Measurements from ENCODE around the gene MTMR3. TPM values are rescaled to one million over a fixed set of nuclear protein-coding genes. Genes with fewer than 3 reads are reported as not detected.

Gene MTMR3
- total RNA-seq, 1 experiment from 2014 or later, result 27.3 TPM

DNA sequence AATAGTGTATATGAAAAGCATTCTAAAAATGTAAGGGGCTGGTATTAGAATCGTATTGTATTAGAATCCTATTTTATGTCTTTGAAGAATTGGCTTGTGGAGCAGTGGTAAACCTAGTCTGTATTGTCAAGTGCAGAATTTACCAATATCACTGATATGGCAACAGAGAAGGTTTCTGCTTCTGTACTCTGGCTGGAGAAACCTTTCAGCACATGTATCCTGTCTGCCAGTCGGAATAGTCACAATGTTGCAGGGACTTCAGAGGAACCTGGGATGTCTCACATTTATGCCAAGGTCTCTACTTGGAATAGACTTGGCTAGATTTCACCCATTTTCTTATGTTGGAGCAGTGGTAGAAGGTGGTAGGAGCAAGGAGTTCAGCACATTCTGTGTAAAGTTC lies 4.4 kb downstream of the MTMR3 start:
- no peak for DNase-seq
- ChIA-PET POLR2A (no interaction called here), CTCF (no interaction called here)
- no peaks in the 10 kb centered on the region for H3K27me3 Mint-ChIP-seq (ENCODE audit: insufficient read depth, unreplicated experiment)
- H3K36me3 Mint-ChIP-seq (ENCODE audit: insufficient read depth, unreplicated experiment), result no peaks in the 10 kb centered on the region
- TF ChIP-seq, protein P1, sequence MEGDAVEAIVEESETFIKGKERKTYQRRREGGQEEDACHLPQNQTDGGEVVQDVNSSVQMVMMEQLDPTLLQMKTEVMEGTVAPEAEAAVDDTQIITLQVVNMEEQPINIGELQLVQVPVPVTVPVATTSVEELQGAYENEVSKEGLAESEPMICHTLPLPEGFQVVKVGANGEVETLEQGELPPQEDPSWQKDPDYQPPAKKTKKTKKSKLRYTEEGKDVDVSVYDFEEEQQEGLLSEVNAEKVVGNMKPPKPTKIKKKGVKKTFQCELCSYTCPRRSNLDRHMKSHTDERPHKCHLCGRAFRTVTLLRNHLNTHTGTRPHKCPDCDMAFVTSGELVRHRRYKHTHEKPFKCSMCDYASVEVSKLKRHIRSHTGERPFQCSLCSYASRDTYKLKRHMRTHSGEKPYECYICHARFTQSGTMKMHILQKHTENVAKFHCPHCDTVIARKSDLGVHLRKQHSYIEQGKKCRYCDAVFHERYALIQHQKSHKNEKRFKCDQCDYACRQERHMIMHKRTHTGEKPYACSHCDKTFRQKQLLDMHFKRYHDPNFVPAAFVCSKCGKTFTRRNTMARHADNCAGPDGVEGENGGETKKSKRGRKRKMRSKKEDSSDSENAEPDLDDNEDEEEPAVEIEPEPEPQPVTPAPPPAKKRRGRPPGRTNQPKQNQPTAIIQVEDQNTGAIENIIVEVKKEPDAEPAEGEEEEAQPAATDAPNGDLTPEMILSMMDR (IDR thresholded peaks at IDR 0.05; ENCODE audit: insufficient read depth in 1 of 2, low read depth in 1 of 2, low read length in 1 of 2, severe bottlenecking in 1 of 2, unreplicated experiment in 1 of 2), result no peak
- H3K4me1 Mint-ChIP-seq (ENCODE audit: low read depth, unreplicated experiment), result no peaks in the 10 kb centered on the region
- no peaks in the 10 kb centered on the region for H3K9me3 ChIP-seq
- no peaks in the 10 kb centered on the region for H3K27me3 ChIP-seq (replicated peaks; ENCODE audit: control insufficient read depth, insufficient read depth, low read length)
- H3K36me3 ChIP-seq (ENCODE audit: control insufficient read depth, insufficient read depth, low read length), result no peaks in the 10 kb centered on the region
- no peak overlapping the region for H3K27ac Mint-ChIP-seq (ENCODE audit: unreplicated experiment)
- H3K4me1 ChIP-seq, result 0 out of 2 replicates have a peak, but pooled peaks cover 3% of the 10 kb centered on the region
- H3K4me3 Mint-ChIP-seq (ENCODE audit: unreplicated experiment), result no peak overlapping the region
- no TSS peak for BruUV-seq (replicated peaks)
- H3K4me3 ChIP-seq (ENCODE audit: low read depth, low read length), result no peak overlapping the region
- H3K9me3 Mint-ChIP-seq (ENCODE audit: unreplicated experiment), result no peaks in the 10 kb centered on the region
- intact Hi-C loops (cut with micrococcal nuclease; ENCODE audit: unreplicated experiment), result no loop called here

DNA sequence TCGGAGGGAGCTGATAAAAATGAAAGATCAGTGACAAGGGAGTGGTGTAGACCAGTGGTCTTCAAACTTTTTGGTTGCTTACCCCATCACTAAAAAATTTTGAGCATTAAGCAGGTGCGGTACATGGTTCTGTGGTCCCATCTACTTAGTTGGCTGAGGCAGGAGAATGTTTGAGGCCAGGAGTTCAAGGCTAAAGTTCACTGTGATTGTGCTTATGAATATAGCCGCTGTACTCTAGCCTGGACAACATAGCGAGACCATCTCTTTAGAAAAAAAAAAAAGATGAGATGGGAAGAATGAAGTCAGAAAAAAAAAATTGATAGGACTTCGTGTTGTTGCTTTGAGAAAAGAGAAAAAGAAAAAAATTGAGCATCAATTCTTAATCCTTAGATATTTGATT lies 7.8 kb downstream of the MTMR3 start:
- ChIA-PET POLR2A (no interaction called here), CTCF (no interaction called here)
- no peaks in the 10 kb centered on the region for H3K27me3 Mint-ChIP-seq (ENCODE audit: insufficient read depth, unreplicated experiment)
- no peaks in the 10 kb centered on the region for H3K4me1 Mint-ChIP-seq (ENCODE audit: low read depth, unreplicated experiment)
- DNase-seq, result no peak
- no peaks in the 10 kb centered on the region for H3K9me3 ChIP-seq
- no peaks in the 10 kb centered on the region for H3K36me3 ChIP-seq (ENCODE audit: control insufficient read depth, insufficient read depth, low read length)
- no TSS peak for BruUV-seq (replicated peaks)
- H3K4me3 Mint-ChIP-seq (ENCODE audit: unreplicated experiment), result no peak overlapping the region
- TF ChIP-seq, protein P1 (IDR thresholded peaks at IDR 0.05; ENCODE audit: insufficient read depth in 1 of 2, low read depth in 1 of 2, low read length in 1 of 2, severe bottlenecking in 1 of 2, unreplicated experiment in 1 of 2), result no peak
- H3K36me3 Mint-ChIP-seq (ENCODE audit: insufficient read depth, unreplicated experiment), result no peaks in the 10 kb centered on the region
- no peaks in the 10 kb centered on the region for H3K9me3 Mint-ChIP-seq (ENCODE audit: unreplicated experiment)
- H3K27me3 ChIP-seq (replicated peaks; ENCODE audit: control insufficient read depth, insufficient read depth, low read length), result no peaks in the 10 kb centered on the region
- no peak overlapping the region for H3K4me3 ChIP-seq (ENCODE audit: low read depth, low read length)
- H3K4me1 ChIP-seq, result no peaks in the 10 kb centered on the region
- intact Hi-C loops (cut with micrococcal nuclease; ENCODE audit: unreplicated experiment), result no loop called here
- H3K27ac Mint-ChIP-seq (ENCODE audit: unreplicated experiment), result no peak overlapping the region

DNA sequence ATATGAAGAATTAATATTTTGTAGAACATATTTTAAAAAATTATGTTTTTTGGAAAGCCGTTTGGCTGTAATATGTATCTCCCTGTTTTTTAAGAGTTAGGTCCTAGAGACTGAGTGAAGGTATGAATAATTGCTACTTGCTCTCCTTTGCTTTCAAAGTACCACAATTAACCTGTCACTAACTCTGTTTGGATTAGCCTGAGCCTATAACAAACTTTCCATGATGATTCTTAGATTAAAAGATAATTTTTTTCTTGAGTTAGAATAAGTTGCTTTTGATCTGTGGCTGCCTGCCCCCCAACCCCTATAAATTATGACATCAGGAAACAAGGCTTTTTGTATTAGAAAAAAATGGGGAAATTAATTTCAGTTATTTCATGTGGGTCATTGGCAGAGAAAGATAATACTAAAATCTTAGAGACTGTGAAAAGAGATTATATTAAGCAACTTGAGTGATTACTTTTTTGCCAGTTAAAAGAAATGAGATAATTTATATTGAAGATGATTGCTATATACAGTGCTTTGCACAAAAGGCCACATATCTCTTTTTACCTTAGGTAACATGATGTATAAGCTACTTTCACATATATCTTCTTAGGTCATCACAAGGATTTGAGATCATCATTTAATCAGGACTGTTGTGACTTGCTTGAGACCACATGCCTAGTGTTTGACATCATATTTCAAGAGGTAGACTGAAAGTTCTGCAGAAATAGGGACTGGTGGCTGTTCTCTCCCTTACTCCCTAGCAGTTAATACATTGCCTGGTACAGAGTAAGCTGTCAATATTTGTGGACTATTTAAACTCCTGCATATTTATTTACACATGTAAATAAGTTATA lies 9.6 kb downstream of the MTMR3 start:
- CTCF ChIA-PET, result no interaction called here
- DNase-seq, result no peak
- intact Hi-C loops (cut with micrococcal nuclease; ENCODE audit: unreplicated experiment), result no loop called here
- Histone ChIP-seq H3K4me1 (no peaks in the 10 kb centered on the region), H3K36me3 (ENCODE audit: control insufficient read depth, insufficient read depth, low read length) (no peaks in the 10 kb centered on the region), H3K9me3 (no peaks in the 10 kb centered on the region), H3K27me3 (replicated peaks; ENCODE audit: control insufficient read depth, insufficient read depth, low read length) (no peaks in the 10 kb centered on the region), H3K4me3 (ENCODE audit: low read depth, low read length) (no peak overlapping the region)
- H3K9me3 Mint-ChIP-seq (ENCODE audit: unreplicated experiment), result no peaks in the 10 kb centered on the region
- H3K4me1 Mint-ChIP-seq (ENCODE audit: low read depth, unreplicated experiment), result no peaks in the 10 kb centered on the region
- no TSS peak for BruUV-seq (replicated peaks)
- H3K27me3 Mint-ChIP-seq (ENCODE audit: insufficient read depth, unreplicated experiment), result no peaks in the 10 kb centered on the region
- POLR2A ChIA-PET, result no interaction called here
- TF ChIP-seq, protein P1 (IDR thresholded peaks at IDR 0.05; ENCODE audit: insufficient read depth in 1 of 2, low read depth in 1 of 2, low read length in 1 of 2, severe bottlenecking in 1 of 2, unreplicated experiment in 1 of 2), result no peak
- no peak overlapping the region for H3K27ac Mint-ChIP-seq (ENCODE audit: unreplicated experiment)
- no peaks in the 10 kb centered on the region for H3K36me3 Mint-ChIP-seq (ENCODE audit: insufficient read depth, unreplicated experiment)
- H3K4me3 Mint-ChIP-seq (ENCODE audit: unreplicated experiment), result no peak overlapping the region

Measured in Caco-2 (cell line).